ENCODE results near the gene SPPL2C.

- TF ChIP-seq CTCF (IDR thresholded peaks at IDR 0.05; ENCODE audit: low read depth, low read length, poor library complexity, severe bottlenecking) (no peak), EZH2phosphoT487 (IDR thresholded peaks at IDR 0.05; ENCODE audit: borderline replicate concordance, low read length) (no peak)
Measured at GRCh38 chr17:45841186-45841585, 3.5 kb upstream of the SPPL2C start.
